Natural killer cell (primary cell): ENCODE measurements around the gene CARD18. TPM values are rescaled to one million over a fixed set of nuclear protein-coding genes. Genes with fewer than 3 reads are reported as not detected.

ENCODE experiments used
- ATAC-seq, 3 donors: fragments of 150-1000 bp in 2 of 3; fragments of 200-7000 bp in 1 of 3; cut with Tn5 transposase; 1 replicate in 1 of 3; 2 replicates in 2 of 3; pipeline ENCODE4 v1.10.0; 2021; ENCODE audit warnings: mild to moderate bottlenecking in 2 of 3, moderate library complexity in 2 of 3
- DNase-seq, 2 donors: peaks; one replicate each; pipeline versions ENCODE4 v3.0.0 to v3.0.0-alpha.2; 2013 to 2021; ENCODE audit warnings: mixed read lengths in 1 of 2
- H3K27ac ChIP-seq: one replicate; pipeline ENCODE4 v1.5.1; 2013; ENCODE audit warnings: mild to moderate bottlenecking, low read length
- H3K27me3 ChIP-seq: one replicate; pipeline ENCODE4 v1.6.1; 2013; ENCODE audit warnings: low read length; ENCODE audit not compliant: control insufficient read depth, insufficient read depth
- H3K36me3 ChIP-seq: one replicate; pipeline ENCODE4 v1.6.1; 2013; ENCODE audit warnings: low read length; ENCODE audit not compliant: control insufficient read depth, insufficient read depth
- H3K4me1 ChIP-seq: one replicate; pipeline ENCODE4 v1.6.1; 2013; ENCODE audit warnings: low read length; ENCODE audit not compliant: control insufficient read depth, insufficient read depth
- H3K4me3 ChIP-seq: one replicate; pipeline ENCODE4 v1.5.1; 2013; ENCODE audit warnings: low read length
- H3K9me3 ChIP-seq: one replicate; pipeline ENCODE4 v1.6.1; 2013; ENCODE audit warnings: low read length; ENCODE audit not compliant: control insufficient read depth, insufficient read depth
- H3K27ac Mint-ChIP-seq, 2 donors: one replicate each; pipeline ENCODE4 v1.8.0; 2022; ENCODE audit warnings: mild to moderate bottlenecking in 2 of 2, mixed read lengths in 2 of 2, moderate library complexity in 1 of 2
- H3K27me3 Mint-ChIP-seq, 2 donors: one replicate each; pipeline ENCODE4 v1.8.0; 2022; ENCODE audit warnings: low read depth in 2 of 2, mixed read lengths in 2 of 2
- H3K36me3 Mint-ChIP-seq: one replicate; pipeline ENCODE4 v1.8.0; 2022; ENCODE audit warnings: mixed read lengths
- H3K4me1 Mint-ChIP-seq, 2 donors: one replicate each; pipeline ENCODE4 v1.8.0; 2022; ENCODE audit warnings: mixed read lengths in 2 of 2
- H3K4me3 Mint-ChIP-seq: one replicate; pipeline ENCODE4 v1.8.0; 2022; ENCODE audit warnings: mild to moderate bottlenecking, moderate library complexity, mixed read lengths
- H3K9me3 Mint-ChIP-seq, 2 donors: one replicate each; pipeline ENCODE4 v1.8.0; 2022; ENCODE audit warnings: mixed read lengths in 2 of 2
- CTCF ChIP-seq: fragments of 200-600 bp; IDR thresholded peaks from one replicate; pipeline ENCODE4 v1.8.0; 2022; ENCODE audit warnings: antibody characterized with exemption
- WGBS: methylation state at CpG from one replicate; pipeline ENCODE4 v1.1.7; 2013; ENCODE audit warnings: missing lambda C conversion rate; ENCODE audit not compliant: insufficient coverage; 5-methylcytosine and 5-hydroxymethylcytosine counted together
- intact Hi-C: fragments of 100-400 bp; cut with micrococcal nuclease; formaldehyde crosslinking; loops from one replicate; pipeline ENCODE4 v1.14.2; 2022
- total RNA-seq, 4 donors: library from RNA; stranded (reverse); fragments of 120-200 nt in 1 of 4; gene quantifications; one replicate each; pipeline versions ENCODE4 v1.2.3 to v1.2.4, GENCODE V29; 2013 to 2022

CARD18 gene
- total RNA-seq, 3 donors from 2014 or later (not counting 1 experiment from before 2014, with no cell fraction given) = not detected

GRCh38 chr11:105111145-105111944 is 28.2 kb downstream of the CARD18 start:
- Histone ChIP-seq H3K9me3 (no peaks in the 10 kb centered on the region), H3K27ac (no peak overlapping the region), H3K27me3 (no peaks in the 10 kb centered on the region), H3K4me3 (no peak overlapping the region), H3K4me1 (no peaks in the 10 kb centered on the region), H3K36me3 (no peaks in the 10 kb centered on the region)
- WGBS = 85% methylated on average over 13 of the region's 13 CpGs
- no peak for TF ChIP-seq CTCF
- intact Hi-C loops = no loop called here
- Mint-ChIP-seq H3K36me3 (peaks cover 7% of the 10 kb centered on the region), H3K9me3 (no peaks in the 10 kb centered on the region), H3K27ac (no peak overlapping the region), H3K4me1 (peaks cover 6 to 7% of the 10 kb centered on the region in 2 donors), H3K27me3 (peaks cover 8 to 23% of the 10 kb centered on the region in 2 donors), H3K4me3 (no peak overlapping the region)
- no peak for ATAC-seq
- no peak for DNase-seq

GRCh38 chr11:105110688-105111030 is 28.9 kb downstream of the CARD18 start:
- no peaks in the 10 kb centered on the region for H3K9me3 Mint-ChIP-seq
- no peak for ATAC-seq
- Histone ChIP-seq H3K27me3 (no peaks in the 10 kb centered on the region), H3K36me3 (no peaks in the 10 kb centered on the region), H3K4me3 (no peak overlapping the region), H3K27ac (no peak overlapping the region), H3K4me1 (no peaks in the 10 kb centered on the region), H3K9me3 (no peaks in the 10 kb centered on the region)
- WGBS = 30% methylated on average over 2 of the region's 2 CpGs
- peaks cover 6 to 7% of the 10 kb centered on the region in 2 donors for H3K4me1 Mint-ChIP-seq
- H3K36me3 Mint-ChIP-seq = no peaks in the 10 kb centered on the region
- intact Hi-C loops = no loop called here
- no peak overlapping the region for H3K27ac Mint-ChIP-seq
- H3K4me3 Mint-ChIP-seq = no peak overlapping the region
- no peak for DNase-seq
- peaks cover under 1 to 23% of the 10 kb centered on the region in 2 donors for H3K27me3 Mint-ChIP-seq
- TF ChIP-seq CTCF = no peak

- ATAC-seq = no peak
- intact Hi-C loops = loop anchor here (2.0 kb wide), 1 partner anchor 33 kb away; no protein-coding TSS in a partner anchor
- Histone ChIP-seq H3K4me3 (no peak overlapping the region), H3K4me1 (no peaks in the 10 kb centered on the region), H3K27me3 (no peaks in the 10 kb centered on the region), H3K36me3 (no peaks in the 10 kb centered on the region), H3K27ac (no peak overlapping the region), H3K9me3 (no peaks in the 10 kb centered on the region)
- Mint-ChIP-seq H3K4me3 (no peak overlapping the region), H3K4me1 (peaks cover 6 to 7% of the 10 kb centered on the region in 2 donors), H3K36me3 (no peaks in the 10 kb centered on the region), H3K27me3 (peaks cover 0 to 23% of the 10 kb centered on the region in 2 donors), H3K9me3 (no peaks in the 10 kb centered on the region), H3K27ac (no peak overlapping the region)
- no peak for TF ChIP-seq CTCF
- 46% methylated on average over 7 of the region's 8 CpGs for WGBS
- no peak for DNase-seq
Measured at GRCh38 chr11:105109855-105110687, 29.5 kb downstream of the CARD18 start.
